GM12874 (cell line): Measurements from ENCODE around the gene UBE2D4.

ENCODE experiments used
- TF ChIP-seq, protein P1 (sequence below): IDR thresholded peaks from 2 replicates; pipeline ENCODE4 v1.5.1; 2011; ENCODE audit warnings: low read depth, mild to moderate bottlenecking, control low read depth, low read length, moderate library complexity; ENCODE audit not compliant: insufficient read depth

The UBE2D4 gene

DNA sequence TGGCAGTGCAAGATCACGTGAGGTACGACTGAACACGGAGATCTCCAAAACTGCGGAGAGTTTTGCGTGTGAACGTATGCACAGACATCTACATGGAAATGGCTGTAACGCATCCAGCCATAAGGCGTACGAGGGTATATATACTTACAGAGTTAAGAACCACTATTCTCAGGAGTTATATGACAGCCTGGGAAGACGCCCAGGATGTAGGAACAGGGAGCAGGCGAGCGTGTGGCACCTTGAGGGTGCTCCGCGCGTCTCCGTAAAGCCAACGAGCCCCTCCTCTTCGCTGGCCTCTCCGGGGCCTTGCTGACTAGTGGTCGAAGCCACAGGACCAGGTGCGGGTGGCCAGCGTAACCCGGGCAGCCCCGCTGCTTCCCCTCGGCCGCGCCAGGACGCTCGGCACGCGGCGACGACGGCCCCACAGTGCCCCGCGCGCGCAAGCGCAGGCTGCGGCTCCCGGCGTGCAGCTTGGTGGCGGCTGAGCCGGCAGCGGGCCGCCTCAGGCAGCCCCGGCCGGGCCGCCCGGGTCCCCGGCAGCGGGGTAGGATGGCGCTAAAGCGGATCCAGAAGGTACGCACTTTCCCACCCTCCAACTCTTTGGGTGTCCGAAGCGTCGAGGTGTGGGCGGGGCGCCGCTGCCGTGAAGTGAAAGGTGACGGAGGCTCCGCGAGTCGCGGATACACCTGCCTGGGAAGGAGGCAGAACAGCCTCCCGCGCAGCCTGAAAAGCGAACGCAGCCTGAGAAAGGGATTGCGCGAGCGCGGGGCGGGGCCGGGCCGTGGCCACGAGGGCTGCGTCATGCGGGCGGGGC is at the start of gene UBE2D4:
TSS of gene UBE2D4 (plus strand) at position 453 of the 814 bp plus-strand sequence. CDS start at position 550, 97 bp downstream.
- TF ChIP-seq, protein P1, sequence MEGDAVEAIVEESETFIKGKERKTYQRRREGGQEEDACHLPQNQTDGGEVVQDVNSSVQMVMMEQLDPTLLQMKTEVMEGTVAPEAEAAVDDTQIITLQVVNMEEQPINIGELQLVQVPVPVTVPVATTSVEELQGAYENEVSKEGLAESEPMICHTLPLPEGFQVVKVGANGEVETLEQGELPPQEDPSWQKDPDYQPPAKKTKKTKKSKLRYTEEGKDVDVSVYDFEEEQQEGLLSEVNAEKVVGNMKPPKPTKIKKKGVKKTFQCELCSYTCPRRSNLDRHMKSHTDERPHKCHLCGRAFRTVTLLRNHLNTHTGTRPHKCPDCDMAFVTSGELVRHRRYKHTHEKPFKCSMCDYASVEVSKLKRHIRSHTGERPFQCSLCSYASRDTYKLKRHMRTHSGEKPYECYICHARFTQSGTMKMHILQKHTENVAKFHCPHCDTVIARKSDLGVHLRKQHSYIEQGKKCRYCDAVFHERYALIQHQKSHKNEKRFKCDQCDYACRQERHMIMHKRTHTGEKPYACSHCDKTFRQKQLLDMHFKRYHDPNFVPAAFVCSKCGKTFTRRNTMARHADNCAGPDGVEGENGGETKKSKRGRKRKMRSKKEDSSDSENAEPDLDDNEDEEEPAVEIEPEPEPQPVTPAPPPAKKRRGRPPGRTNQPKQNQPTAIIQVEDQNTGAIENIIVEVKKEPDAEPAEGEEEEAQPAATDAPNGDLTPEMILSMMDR: no peak

DNA sequence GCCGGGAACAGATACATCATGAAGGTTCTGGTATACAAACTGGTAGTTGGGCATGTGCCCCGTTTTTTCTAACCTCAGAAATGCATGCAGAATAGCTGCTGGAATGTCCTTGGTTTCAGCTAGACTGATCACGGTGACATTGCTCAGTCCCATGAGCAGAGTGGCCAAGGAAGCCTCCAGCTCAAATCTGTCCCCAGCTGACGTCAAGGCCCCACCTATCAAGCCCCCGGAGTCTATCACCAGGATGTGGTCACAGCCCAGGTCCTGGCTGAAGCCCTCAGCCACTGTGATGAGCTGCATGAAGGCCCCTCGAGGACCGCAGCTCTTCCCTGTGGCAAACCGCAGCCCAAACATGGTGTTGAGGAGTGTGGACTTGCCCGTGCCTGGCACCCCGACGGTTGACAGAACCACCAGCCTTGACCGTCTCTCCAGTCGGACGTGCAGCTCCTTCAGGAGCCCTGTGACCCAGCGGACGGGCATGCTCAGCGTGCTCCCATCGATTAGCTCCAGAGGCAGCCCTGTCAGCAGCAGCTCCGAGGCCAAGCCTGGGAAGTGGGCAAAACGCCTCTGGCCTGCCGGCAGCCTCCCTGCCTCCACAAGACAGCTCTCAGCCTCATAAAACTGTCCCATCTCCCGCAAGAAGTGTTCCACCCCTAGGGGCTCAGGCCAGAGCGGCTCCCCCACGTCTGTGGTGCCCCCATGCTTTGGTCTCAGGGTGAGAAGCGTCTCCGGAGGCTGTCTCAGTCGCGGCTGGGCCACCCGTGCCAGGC is 49.1 kb upstream of the UBE2D4 start:
- TF ChIP-seq, protein P1: no peak

DNA sequence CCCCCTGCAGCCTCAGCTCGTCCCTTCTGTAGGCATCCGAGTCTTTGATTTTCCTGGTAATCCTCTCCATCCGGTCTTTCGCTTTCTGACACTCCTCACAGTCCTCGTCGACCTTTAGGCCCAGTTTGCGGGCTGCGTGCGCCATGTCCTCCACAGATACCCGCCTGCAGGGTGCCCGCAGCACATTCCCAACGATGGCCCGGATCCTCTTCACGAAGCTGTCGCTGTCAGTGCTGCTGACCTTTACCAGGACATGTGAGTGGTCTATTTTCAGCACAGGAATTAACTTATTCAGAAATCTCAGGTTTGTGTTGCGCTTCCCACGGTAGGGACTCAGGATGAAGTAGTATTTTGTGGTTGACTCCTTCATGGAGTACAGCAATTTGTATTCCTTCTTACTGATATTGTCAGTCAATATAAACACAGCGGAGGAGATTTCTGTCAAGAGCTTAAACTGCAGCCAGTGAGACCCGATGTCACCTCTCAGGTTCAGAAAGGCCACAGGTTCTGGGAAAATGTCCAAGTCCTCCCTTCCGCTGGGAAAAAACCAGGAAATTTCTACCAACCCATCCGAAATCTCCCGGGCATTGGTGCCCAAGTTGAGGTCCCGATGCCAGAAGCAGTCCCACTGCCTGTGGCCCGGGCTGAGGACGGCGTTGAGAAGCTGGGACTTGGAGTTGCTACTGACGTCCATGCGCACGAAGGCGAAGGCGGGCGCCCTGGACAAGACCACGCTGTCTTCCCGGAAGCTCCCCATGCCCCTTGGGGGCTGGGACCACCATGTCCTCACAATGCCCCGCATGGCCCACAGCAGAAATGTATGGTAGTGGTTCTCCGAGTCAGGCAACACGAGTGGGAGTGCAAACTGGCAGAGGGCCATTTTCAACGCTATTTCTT is 48.0 kb upstream of the UBE2D4 start:
- TF ChIP-seq, protein P1: no peak

DNA sequence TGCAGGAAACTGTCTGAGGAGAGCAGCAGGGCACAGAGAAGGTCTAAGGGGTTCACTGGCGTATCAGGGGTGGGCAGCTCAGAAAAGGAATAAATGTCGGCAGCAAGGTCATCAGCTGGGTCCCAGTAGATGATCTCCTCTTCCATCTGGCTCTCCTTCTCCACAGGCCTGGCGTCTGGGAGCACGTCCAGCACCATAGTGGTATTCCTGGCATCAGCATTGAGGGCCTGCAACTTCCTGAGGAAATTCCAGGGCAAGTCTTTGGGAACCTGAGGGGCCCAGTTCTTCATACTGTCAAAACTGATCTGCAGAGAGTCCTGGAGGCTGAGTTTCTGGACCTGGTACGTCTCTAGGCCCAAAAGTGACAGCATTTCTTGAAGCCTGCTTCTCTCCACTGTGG is 47.4 kb upstream of the UBE2D4 start:
- TF ChIP-seq, protein P1: no peak

DNA sequence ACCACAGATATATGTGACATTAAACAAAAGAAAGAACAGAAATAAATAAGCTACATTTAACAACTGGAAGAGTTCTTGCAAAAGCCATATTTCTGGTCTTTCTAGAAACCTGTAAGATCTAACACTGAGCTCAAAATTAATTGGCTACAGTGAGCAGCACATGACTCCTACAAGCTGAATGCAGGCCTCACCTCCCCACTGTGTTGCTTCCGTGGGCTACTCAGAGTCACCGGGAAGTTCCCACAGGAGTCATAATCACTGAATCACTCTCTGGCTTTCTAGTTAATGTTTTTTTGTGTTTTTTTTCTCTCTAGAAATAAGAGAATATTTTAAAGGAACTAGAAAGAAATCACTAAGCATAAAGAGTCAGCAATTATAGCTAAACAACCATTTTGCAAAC is 46.8 kb upstream of the UBE2D4 start:
- TF ChIP-seq, protein P1: no peak

DNA sequence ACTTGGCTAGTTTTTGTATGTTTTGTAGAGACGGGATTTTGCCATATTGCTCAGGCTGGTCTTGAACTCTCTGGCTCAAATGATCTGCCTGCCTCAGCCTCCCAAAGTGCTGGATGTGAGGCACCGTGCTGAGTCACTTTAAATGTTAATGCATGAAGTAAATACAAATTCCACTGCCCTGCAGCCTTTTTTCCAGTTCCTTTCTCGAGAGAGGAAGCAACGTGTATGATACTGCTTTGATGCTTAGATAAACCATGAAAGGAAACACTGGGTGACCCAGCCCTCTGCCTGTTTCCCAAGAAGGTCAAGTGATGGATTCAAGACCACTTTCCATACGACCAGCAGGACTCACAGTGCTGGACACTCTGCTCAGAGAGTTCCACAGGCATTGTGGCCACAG is 45.6 kb upstream of the UBE2D4 start:
- TF ChIP-seq, protein P1: no peak
